GM12878 (cell line): ENCODE data around the gene CALM3. TPM values are rescaled to one million over a fixed set of nuclear protein-coding genes. Genes with fewer than 3 reads are reported as not detected.

Experiments
- ATAC-seq: fragments of 200-7000 bp; cut with Tn5 transposase; 3 replicates; pipeline ENCODE4 v1.9.1; 2020; ENCODE audit warnings: mild to moderate bottlenecking, moderate library complexity
- BruUV-seq: library from RNA; stranded (reverse); fragments of 400-500 nt; replicated peaks from 2 replicates; lab custom pipeline; 2021; lab: Mats Ljungman, UMichigan
- CTCF ChIA-PET: fragments of 300-600 bp; sonication (Branson Sonifier 250); formaldehyde crosslinking; extraction: SDS; loops from one replicate; lab custom pipeline; 2021; ENCODE audit warnings: inconsistent platforms; lab: Yijun Ruan, JAX
- POLR2A ChIA-PET: fragments of 350-600 bp; formaldehyde crosslinking; extraction: SDS; loops from one replicate; lab custom pipeline; 2021; ENCODE audit warnings: inconsistent platforms; lab: Charles Lee
- RAD21 ChIA-PET: fragments of 300-600 bp; sonication (Branson Sonifier 250); formaldehyde crosslinking; loops from one replicate; lab custom pipeline; 2023; ENCODE audit warnings: antibody characterized with exemption; ENCODE audit not compliant: unreplicated experiment; lab: Charles Lee
- SMC1A ChIA-PET: fragments of 300-600 bp; sonication (Branson Sonifier 250); formaldehyde crosslinking; loops from one replicate; lab custom pipeline; 2023; ENCODE audit not compliant: unreplicated experiment, uncharacterized antibody; lab: Charles Lee
- DNase-seq: peaks from one replicate; pipeline ENCODE4 v3.0.0-alpha.2; 2011; ENCODE audit warnings: low read depth, low spot score
- FAIRE-seq: peaks from 3 replicates; lab custom pipeline; 2011; peaks lifted over from hg19 to GRCh38; lab: Jason Lieb, UNC
- H2AFZ ChIP-seq: 2 replicates; pipeline ENCODE4 v1.6.0; 2011; ENCODE audit warnings: low read depth, low read length, control low read depth; ENCODE audit not compliant: control insufficient read depth
- H3K27ac ChIP-seq: 2 replicates; pipeline ENCODE4 v1.5.1; 2011; ENCODE audit warnings: control low read depth; ENCODE audit not compliant: control insufficient read depth, insufficient read depth
- H3K27me3 ChIP-seq, 2 experiments: replicated peaks in 1 of 2; 2 replicates each; pipeline versions ENCODE4 v1.6.0 to v1.6.1; 2011; ENCODE audit warnings: low read length in 1 of 2; ENCODE audit not compliant: control insufficient read depth in 2 of 2, insufficient read depth in 2 of 2
- H3K36me3 ChIP-seq, 2 experiments: 2 replicates each; pipeline ENCODE4 v1.5.1; 2011; ENCODE audit warnings: low read length in 1 of 2; ENCODE audit not compliant: control insufficient read depth in 2 of 2, insufficient read depth in 2 of 2
- H3K4me1 ChIP-seq: 2 replicates; pipeline ENCODE4 v1.6.1; 2011; ENCODE audit warnings: mild to moderate bottlenecking, low read length, moderate library complexity, mixed read lengths; ENCODE audit not compliant: control insufficient read depth, insufficient read depth
- H3K4me2 ChIP-seq: 2 replicates; pipeline ENCODE4 v1.6.0; 2011; ENCODE audit warnings: control low read depth; ENCODE audit not compliant: control insufficient read depth, insufficient read depth
- H3K4me3 ChIP-seq: fragments of 200-600 bp; sonication (generic); 2 replicates; pipeline ENCODE4 v1.5.1; 2016
- H3K79me2 ChIP-seq: 2 replicates; pipeline ENCODE4 v1.6.0; 2011; ENCODE audit warnings: low read length; ENCODE audit not compliant: control insufficient read depth, insufficient read depth
- H3K9ac ChIP-seq: 2 replicates; pipeline ENCODE4 v1.8.0; 2011; ENCODE audit warnings: low read length, control low read depth, mixed read lengths; ENCODE audit not compliant: control insufficient read depth, insufficient read depth
- H3K9me3 ChIP-seq: replicated peaks from 3 replicates; pipeline ENCODE4 v1.5.1; 2011; ENCODE audit warnings: mild to moderate bottlenecking, low read length; ENCODE audit not compliant: control insufficient read depth, insufficient read depth
- H4K20me1 ChIP-seq: 2 replicates; pipeline ENCODE4 v1.6.0; 2011; ENCODE audit not compliant: control insufficient read depth, insufficient read depth
- HDAC6 ChIP-seq: fragments of 200-600 bp; sonication (generic); IDR thresholded peaks from one replicate; pipeline ENCODE4 v1.8.0; 2017; ENCODE audit warnings: antibody characterized with exemption; ENCODE audit not compliant: unreplicated experiment
- RAD21 ChIP-seq: IDR thresholded peaks from 2 replicates; pipeline ENCODE4 v1.6.1; 2011; ENCODE audit warnings: mild to moderate bottlenecking, low read depth, low read length, moderate library complexity; ENCODE audit not compliant: insufficient read depth
- SPI1 ChIP-seq: IDR thresholded peaks from 2 replicates; pipeline ENCODE4 v1.6.1; 2011; ENCODE audit warnings: low read depth, mild to moderate bottlenecking, low read length, moderate library complexity, borderline replicate concordance; ENCODE audit not compliant: insufficient read depth
- SRF ChIP-seq, 2 experiments: IDR thresholded peaks; 2 replicates each; pipeline ENCODE4 v1.6.1; 2011; ENCODE audit warnings: low read depth in 2 of 2, low read length in 2 of 2, mild to moderate bottlenecking in 1 of 2, moderate library complexity in 1 of 2
- TCF7 ChIP-seq: IDR thresholded peaks from 2 replicates; pipeline ENCODE4 v1.6.1; 2014; ENCODE audit warnings: antibody characterized with exemption, borderline replicate concordance
- WGBS: methylation state at CpG from one replicate; pipeline ENCODE4 v1.1.6; 2016; ENCODE audit warnings: low lambda C conversion rate; ENCODE audit not compliant: insufficient replicate concordance, insufficient coverage; ENCODE audit errors: missing lambda C conversion rate; 5-methylcytosine and 5-hydroxymethylcytosine counted together
- in situ Hi-C: fragments of 300-500 bp; cut with MboI; formaldehyde crosslinking; loops from 9 replicates; pipeline ENCODE4 v1.14.3; 2018; ENCODE audit warnings: mixed read lengths
- intact Hi-C: fragments of 100-400 bp; cut with micrococcal nuclease; formaldehyde crosslinking; loops from one replicate; pipeline ENCODE4 v1.14.2; 2022; ENCODE audit not compliant: unreplicated experiment
- polyA plus RNA-seq, 11 experiments: library from polyadenylated mRNA; depleted of rRNA in 4 of 11; unstranded in 6 of 11; stranded (reverse) in 5 of 11; fragments of >200 nt; fragmentation: Nextera tagmentation in 4 of 11; fragmentation: Illumina TruSeq in 1 of 11; extraction: Ambion mirVana in 4 of 11; extraction: Trizol in 1 of 11; gene quantifications; 1 replicate in 1 of 11; 2 replicates in 10 of 11; pipeline versions ENCODE4 v1.2.1 to v1.2.3, GENCODE V29; 2011 to 2016; ENCODE audit warnings: inconsistent platforms in 2 of 11, missing spikeins in 2 of 11, low read depth in 1 of 11
- total RNA-seq, 4 experiments: library from RNA; depleted of rRNA in 3 of 4; stranded (reverse); fragments of >200 nt in 3 of 4; fragmentation: Illumina TruSeq in 1 of 4; extraction: Trizol in 1 of 4; gene quantifications; 2 replicates each; pipeline versions ENCODE4 v1.2.1 to v1.2.3, GENCODE V29; 2013 to 2021
- TF ChIP-seq, protein P1 (sequence below): IDR thresholded peaks from 2 replicates; pipeline ENCODE4 v1.6.1; 2011; ENCODE audit warnings: mild to moderate bottlenecking, low read depth, low read length, moderate library complexity; ENCODE audit not compliant: insufficient replicate concordance

CALM3 gene
- total and polyA plus RNA-seq, 10 of the 15 experiments (the other 5 are each of a cell fraction or from before 2014, with no cell fraction given), result 164 to 849 (median 347) TPM

DNA sequence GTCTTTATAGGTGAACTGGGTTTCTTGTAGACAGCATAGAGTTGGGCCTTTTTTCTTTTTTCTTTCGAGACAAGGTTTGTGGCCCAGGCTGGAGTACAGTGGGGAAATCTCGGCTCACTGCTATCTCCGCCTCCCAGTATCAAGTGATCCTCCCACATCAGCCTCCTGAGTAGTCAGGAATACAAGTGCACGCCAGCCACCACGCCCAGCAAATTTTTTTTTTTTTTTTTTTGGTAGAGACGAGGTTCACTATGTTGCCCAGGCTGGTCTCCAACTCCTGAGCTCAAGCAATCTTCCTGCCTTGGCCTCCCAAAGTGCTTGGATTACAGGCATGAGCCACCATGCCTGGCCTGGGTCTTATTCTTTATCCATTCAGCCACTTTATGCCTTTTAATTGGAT, 5.1 kb upstream of the CALM3 start:
- Histone ChIP-seq H3K9me3 (peaks cover 7% of the 10 kb centered on the region; the same call in 2 of the 3 replicates), H3K4me1 (no peaks in the 10 kb centered on the region), H3K27ac (no peak overlapping the region), H3K9ac (no peak overlapping the region), H3K4me3 (no peak overlapping the region), H3K36me3 (no peaks in the 10 kb centered on the region), H4K20me1 (no peaks in the 10 kb centered on the region), H2AFZ (no peak overlapping the region), H3K79me2 (no peaks in the 10 kb centered on the region), H3K27me3 (no peaks in the 10 kb centered on the region), H3K4me2 (no peak overlapping the region)
- ATAC-seq (no peak), DNase-seq (no peak), FAIRE-seq (no peak)
- ChIA-PET CTCF (no interaction called here), RAD21 (no interaction called here), POLR2A (interaction anchor here (0.7 kb wide), 2 partner anchors 20 to 169 kb away, joined by 3 read pairs; no protein-coding TSS in a partner anchor), SMC1A (interaction anchor here (1.2 kb wide), 1 partner anchor 15 kb away, joined by 3 read pairs; no protein-coding TSS in a partner anchor)
- TF ChIP-seq RAD21, result no peak
- no peak for TF ChIP-seq TCF7
- in situ Hi-C loops (no loop called here), intact Hi-C loops (no loop called here)
- no TSS peak for BruUV-seq
- WGBS, result 77% methylated on average over 5 of the region's 6 CpGs

DNA sequence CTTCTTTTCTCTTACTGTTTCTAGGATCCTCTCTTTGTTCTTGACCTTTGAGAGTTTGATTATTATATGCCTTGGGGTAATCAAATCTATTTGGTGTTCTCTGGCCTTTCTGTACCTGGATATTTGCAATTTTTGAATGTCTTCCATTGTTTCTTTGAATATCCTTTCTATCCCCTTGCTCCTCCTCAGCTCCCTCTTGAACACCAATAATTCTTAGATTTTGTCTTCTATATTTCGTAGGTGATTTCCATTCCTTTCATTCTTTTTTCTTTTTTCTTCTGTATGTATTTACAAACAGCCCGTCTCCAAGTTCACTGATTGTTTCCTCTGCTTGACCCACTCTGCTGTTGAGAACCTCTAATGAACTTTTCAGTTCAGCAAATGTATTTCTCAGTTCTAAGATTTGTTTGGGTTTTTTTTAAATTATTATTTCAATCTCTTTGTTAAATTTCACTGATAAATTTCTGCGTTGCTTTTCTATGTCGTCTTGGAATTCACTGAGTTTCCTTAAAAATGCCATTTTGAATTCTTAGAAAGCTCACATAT, 2.7 kb upstream of the CALM3 start:
- BruUV-seq, result no TSS peak
- no peak for FAIRE-seq

More for the DNA sequence above, 2.7 kb upstream of the CALM3 start:
- ATAC-seq, result no peak
- ChIA-PET SMC1A (no interaction called here), RAD21 (no interaction called here), POLR2A (interaction anchor here (1.2 kb wide), 1 partner anchor 245 kb away, joined by 3 read pairs; no protein-coding TSS in a partner anchor), CTCF (interaction anchor here (1.2 to 5.6 kb wide), 6 partner anchors 13 to 251 kb away, joined by 3 to 73 read pairs (median 6); partner anchors contain the start of genes DACT3 and PPP5C)
- Histone ChIP-seq H3K4me2 (no peak overlapping the region), H3K27me3 (no peaks in the 10 kb centered on the region), H3K9me3 (peaks cover 7% of the 10 kb centered on the region; the same call in 2 of the 3 replicates), H3K27ac (no peak overlapping the region), H4K20me1 (peaks cover 6% of the 10 kb centered on the region), H3K4me3 (no peak overlapping the region), H3K9ac (no peak overlapping the region), H3K36me3 (no peaks in the 10 kb centered on the region), H3K4me1 (peaks cover 6% of the 10 kb centered on the region), H3K79me2 (peaks cover 23% of the 10 kb centered on the region), H2AFZ (no peak overlapping the region)
- intact Hi-C loops, result no loop called here
- in situ Hi-C loops, result no loop called here
- WGBS, result 79% methylated on average over 4 of the region's 4 CpGs
- no peak for DNase-seq
- TF ChIP-seq HDAC6 (no peak), SPI1 (no peak), SRF (IDR thresholded peaks at IDR 0.05; ENCODE audit: low read depth in 2 of 2, low read length in 2 of 2) (no peak)
- TF ChIP-seq, protein P1, sequence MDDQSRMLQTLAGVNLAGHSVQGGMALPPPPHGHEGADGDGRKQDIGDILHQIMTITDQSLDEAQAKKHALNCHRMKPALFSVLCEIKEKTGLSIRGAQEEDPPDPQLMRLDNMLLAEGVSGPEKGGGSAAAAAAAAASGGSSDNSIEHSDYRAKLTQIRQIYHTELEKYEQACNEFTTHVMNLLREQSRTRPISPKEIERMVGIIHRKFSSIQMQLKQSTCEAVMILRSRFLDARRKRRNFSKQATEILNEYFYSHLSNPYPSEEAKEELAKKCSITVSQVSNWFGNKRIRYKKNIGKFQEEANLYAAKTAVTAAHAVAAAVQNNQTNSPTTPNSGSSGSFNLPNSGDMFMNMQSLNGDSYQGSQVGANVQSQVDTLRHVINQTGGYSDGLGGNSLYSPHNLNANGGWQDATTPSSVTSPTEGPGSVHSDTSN, result no peak
